ENCODE results near the gene APIP.

- TF ChIP-seq RAD21 (IDR thresholded peaks at IDR 0.05; ENCODE audit: low read length) (no peak), TAF1 (IDR thresholded peaks at IDR 0.05; ENCODE audit: borderline replicate concordance, low read depth, low read length) (no peak), ELF1 (IDR thresholded peaks at IDR 0.05) (no peak), MXI1 (IDR thresholded peaks at IDR 0.05; ENCODE audit: low read depth, low read length) (no peak), ZBTB33 (IDR thresholded peaks at IDR 0.05; ENCODE audit: borderline replicate concordance, low read depth) (no peak), EZH2phosphoT487 (IDR thresholded peaks at IDR 0.05; ENCODE audit: borderline replicate concordance, low read depth) (no peak), FOXJ3 (CRISPR knock-in tag; IDR thresholded peaks at IDR 0.05) (no peak), YY1 (IDR thresholded peaks at IDR 0.05; ENCODE audit: low read depth) (no peak), REST (IDR thresholded peaks at IDR 0.05; ENCODE audit: low read depth, low read length) (no peak), POLR2AphosphoS5 (IDR thresholded peaks at IDR 0.05; ENCODE audit: low read depth, low read length) (no peak)
- TF ChIP-seq, protein P1, sequence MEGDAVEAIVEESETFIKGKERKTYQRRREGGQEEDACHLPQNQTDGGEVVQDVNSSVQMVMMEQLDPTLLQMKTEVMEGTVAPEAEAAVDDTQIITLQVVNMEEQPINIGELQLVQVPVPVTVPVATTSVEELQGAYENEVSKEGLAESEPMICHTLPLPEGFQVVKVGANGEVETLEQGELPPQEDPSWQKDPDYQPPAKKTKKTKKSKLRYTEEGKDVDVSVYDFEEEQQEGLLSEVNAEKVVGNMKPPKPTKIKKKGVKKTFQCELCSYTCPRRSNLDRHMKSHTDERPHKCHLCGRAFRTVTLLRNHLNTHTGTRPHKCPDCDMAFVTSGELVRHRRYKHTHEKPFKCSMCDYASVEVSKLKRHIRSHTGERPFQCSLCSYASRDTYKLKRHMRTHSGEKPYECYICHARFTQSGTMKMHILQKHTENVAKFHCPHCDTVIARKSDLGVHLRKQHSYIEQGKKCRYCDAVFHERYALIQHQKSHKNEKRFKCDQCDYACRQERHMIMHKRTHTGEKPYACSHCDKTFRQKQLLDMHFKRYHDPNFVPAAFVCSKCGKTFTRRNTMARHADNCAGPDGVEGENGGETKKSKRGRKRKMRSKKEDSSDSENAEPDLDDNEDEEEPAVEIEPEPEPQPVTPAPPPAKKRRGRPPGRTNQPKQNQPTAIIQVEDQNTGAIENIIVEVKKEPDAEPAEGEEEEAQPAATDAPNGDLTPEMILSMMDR (IDR thresholded peaks at IDR 0.05) = no peak
- TF ChIP-seq, protein P2, sequence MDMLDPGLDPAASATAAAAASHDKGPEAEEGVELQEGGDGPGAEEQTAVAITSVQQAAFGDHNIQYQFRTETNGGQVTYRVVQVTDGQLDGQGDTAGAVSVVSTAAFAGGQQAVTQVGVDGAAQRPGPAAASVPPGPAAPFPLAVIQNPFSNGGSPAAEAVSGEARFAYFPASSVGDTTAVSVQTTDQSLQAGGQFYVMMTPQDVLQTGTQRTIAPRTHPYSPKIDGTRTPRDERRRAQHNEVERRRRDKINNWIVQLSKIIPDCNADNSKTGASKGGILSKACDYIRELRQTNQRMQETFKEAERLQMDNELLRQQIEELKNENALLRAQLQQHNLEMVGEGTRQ (IDR thresholded peaks at IDR 0.05; ENCODE audit: borderline replicate concordance, low read depth, low read length) = no peak
These were observed 51.8 kb downstream of the APIP start for GRCh38 chr11:34864424-34864823.

All from SK-N-SH (cell line).